ENCODE data around the gene CCT8L2.
"Not testable (repeated sequence)": the region's sequence is repeated elsewhere in the genome, so short reads cannot be mapped to it uniquely, and the experiment has no call there.

Gene CCT8L2, protein sequence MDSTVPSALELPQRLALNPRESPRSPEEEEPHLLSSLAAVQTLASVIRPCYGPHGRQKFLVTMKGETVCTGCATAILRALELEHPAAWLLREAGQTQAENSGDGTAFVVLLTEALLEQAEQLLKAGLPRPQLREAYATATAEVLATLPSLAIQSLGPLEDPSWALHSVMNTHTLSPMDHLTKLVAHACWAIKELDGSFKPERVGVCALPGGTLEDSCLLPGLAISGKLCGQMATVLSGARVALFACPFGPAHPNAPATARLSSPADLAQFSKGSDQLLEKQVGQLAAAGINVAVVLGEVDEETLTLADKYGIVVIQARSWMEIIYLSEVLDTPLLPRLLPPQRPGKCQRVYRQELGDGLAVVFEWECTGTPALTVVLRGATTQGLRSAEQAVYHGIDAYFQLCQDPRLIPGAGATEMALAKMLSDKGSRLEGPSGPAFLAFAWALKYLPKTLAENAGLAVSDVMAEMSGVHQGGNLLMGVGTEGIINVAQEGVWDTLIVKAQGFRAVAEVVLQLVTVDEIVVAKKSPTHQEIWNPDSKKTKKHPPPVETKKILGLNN

GRCh38 chr22:16592710-16593109 lies at the start of gene CCT8L2:
CCT8L2 (minus strand) TSS chr22:16592810; CDS start chr22:16592550, 260 bp downstream.
- H3K9me3 ChIP-seq (ENCODE audit: control insufficient read depth in 1 of 2, low read length in 2 of 2); H3K36me3 ChIP-seq (ENCODE audit: control insufficient read depth in 1 of 2, insufficient read depth in 2 of 2, low read length in 2 of 2); H3K4me3 ChIP-seq (ENCODE audit: low read depth in 1 of 2, low read length in 2 of 2); H3K27ac ChIP-seq (ENCODE audit: low read length); H3K27me3 ChIP-seq (ENCODE audit: low read depth, low read length); H3K4me1 ChIP-seq (ENCODE audit: control insufficient read depth in 1 of 2, insufficient read depth in 2 of 2, low read length in 2 of 2): not testable (repeated sequence)

DNA sequence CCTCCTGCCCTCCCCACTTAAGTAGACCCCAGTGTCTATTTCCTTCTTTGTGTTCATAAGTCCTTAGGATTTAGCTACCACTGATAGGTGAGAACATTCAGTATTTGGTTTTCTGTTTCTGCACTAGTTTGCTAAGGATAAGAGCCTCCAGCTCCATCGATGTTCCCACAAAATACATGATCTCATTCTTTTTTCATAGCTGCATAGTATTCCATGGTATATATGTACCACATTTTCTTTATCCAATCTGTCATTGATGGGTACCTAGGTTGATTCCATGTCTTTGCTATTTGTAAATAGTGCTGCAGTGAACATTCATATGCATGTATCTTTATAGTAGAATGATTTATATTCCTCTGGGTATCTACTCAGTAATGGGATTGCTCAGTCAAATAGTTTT lies 42.8 kb upstream of the CCT8L2 start:
- not testable (repeated sequence) for H3K27ac ChIP-seq (ENCODE audit: low read length); H3K4me1 ChIP-seq (ENCODE audit: control insufficient read depth in 1 of 2, insufficient read depth in 2 of 2, low read length in 2 of 2); H3K4me3 ChIP-seq (ENCODE audit: low read depth in 1 of 2, low read length in 2 of 2); H3K9me3 ChIP-seq (ENCODE audit: control insufficient read depth in 1 of 2, low read length in 2 of 2); H3K27me3 ChIP-seq (ENCODE audit: low read depth, low read length); H3K36me3 ChIP-seq (ENCODE audit: control insufficient read depth in 1 of 2, insufficient read depth in 2 of 2, low read length in 2 of 2)

- H3K36me3 ChIP-seq (ENCODE audit: control insufficient read depth in 1 of 2, insufficient read depth in 2 of 2, low read length in 2 of 2); H3K27me3 ChIP-seq (ENCODE audit: low read depth, low read length); H3K4me1 ChIP-seq (ENCODE audit: control insufficient read depth in 1 of 2, insufficient read depth in 2 of 2, low read length in 2 of 2); H3K9me3 ChIP-seq (ENCODE audit: control insufficient read depth in 1 of 2, low read length in 2 of 2); H3K27ac ChIP-seq (ENCODE audit: low read length); H3K4me3 ChIP-seq (ENCODE audit: low read depth in 1 of 2, low read length in 2 of 2): not testable (repeated sequence)
These were observed 41.5 kb upstream of the CCT8L2 start for GRCh38 chr22:16634092-16634491.

- H3K36me3 ChIP-seq (ENCODE audit: control insufficient read depth in 1 of 2, insufficient read depth in 2 of 2, low read length in 2 of 2); H3K27ac ChIP-seq (ENCODE audit: low read length); H3K4me3 ChIP-seq (ENCODE audit: low read depth in 1 of 2, low read length in 2 of 2); H3K4me1 ChIP-seq (ENCODE audit: control insufficient read depth in 1 of 2, insufficient read depth in 2 of 2, low read length in 2 of 2); H3K27me3 ChIP-seq (ENCODE audit: low read depth, low read length); H3K9me3 ChIP-seq (ENCODE audit: control insufficient read depth in 1 of 2, low read length in 2 of 2): not testable (repeated sequence)
These were observed 35.9 kb upstream of the CCT8L2 start for GRCh38 chr22:16628476-16628875.

DNA sequence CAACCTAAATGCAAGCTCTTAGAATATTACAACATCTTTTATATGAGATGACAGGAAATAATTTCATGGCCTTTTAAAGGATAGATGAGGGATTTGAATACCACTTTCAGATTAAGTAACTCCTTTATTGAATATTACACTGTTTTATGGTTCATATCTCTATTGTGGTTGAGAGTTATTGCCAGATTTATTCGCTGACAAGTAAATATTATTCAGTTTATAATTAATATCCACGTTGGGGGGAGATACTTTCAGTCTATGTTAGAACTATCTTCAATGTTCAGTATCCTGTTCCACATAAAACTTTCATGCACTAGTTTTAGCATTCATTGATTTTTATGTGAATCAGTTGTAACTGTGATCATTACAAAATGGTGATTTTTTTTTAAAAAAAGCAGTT lies 32.4 kb upstream of the CCT8L2 start:
- not testable (repeated sequence) for H3K27ac ChIP-seq (ENCODE audit: low read length); H3K4me1 ChIP-seq (ENCODE audit: control insufficient read depth in 1 of 2, insufficient read depth in 2 of 2, low read length in 2 of 2); H3K9me3 ChIP-seq (ENCODE audit: control insufficient read depth in 1 of 2, low read length in 2 of 2); H3K36me3 ChIP-seq (ENCODE audit: control insufficient read depth in 1 of 2, insufficient read depth in 2 of 2, low read length in 2 of 2); H3K4me3 ChIP-seq (ENCODE audit: low read depth in 1 of 2, low read length in 2 of 2); H3K27me3 ChIP-seq (ENCODE audit: low read depth, low read length)

DNA sequence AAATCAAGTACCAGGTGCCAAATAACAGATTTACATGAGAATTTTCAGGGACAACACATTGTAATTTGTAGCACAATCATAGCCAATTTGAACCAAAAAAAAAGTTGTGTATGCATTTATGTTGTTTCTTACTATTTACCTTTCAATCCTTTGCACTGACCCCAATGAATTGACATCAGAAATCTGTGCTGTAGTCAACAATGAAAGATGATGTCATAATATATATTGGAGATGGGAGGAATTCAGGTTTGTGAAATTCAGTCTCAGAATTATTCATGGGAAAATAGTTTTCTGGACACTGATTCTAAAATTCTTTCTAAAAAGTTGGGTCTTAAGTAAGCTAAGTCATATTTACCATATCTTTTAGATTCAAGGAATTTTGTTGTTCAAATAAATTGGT lies 31.0 kb upstream of the CCT8L2 start:
- H3K4me1 ChIP-seq (ENCODE audit: control insufficient read depth in 1 of 2, insufficient read depth in 2 of 2, low read length in 2 of 2); H3K9me3 ChIP-seq (ENCODE audit: control insufficient read depth in 1 of 2, low read length in 2 of 2); H3K27me3 ChIP-seq (ENCODE audit: low read depth, low read length); H3K4me3 ChIP-seq (ENCODE audit: low read depth in 1 of 2, low read length in 2 of 2); H3K36me3 ChIP-seq (ENCODE audit: control insufficient read depth in 1 of 2, insufficient read depth in 2 of 2, low read length in 2 of 2); H3K27ac ChIP-seq (ENCODE audit: low read length): not testable (repeated sequence)

- H3K4me3 ChIP-seq (ENCODE audit: low read depth in 1 of 2, low read length in 2 of 2); H3K9me3 ChIP-seq (ENCODE audit: control insufficient read depth in 1 of 2, low read length in 2 of 2); H3K27ac ChIP-seq (ENCODE audit: low read length); H3K27me3 ChIP-seq (ENCODE audit: low read depth, low read length); H3K4me1 ChIP-seq (ENCODE audit: control insufficient read depth in 1 of 2, insufficient read depth in 2 of 2, low read length in 2 of 2); H3K36me3 ChIP-seq (ENCODE audit: control insufficient read depth in 1 of 2, insufficient read depth in 2 of 2, low read length in 2 of 2): not testable (repeated sequence)
These were observed 24.9 kb upstream of the CCT8L2 start for GRCh38 chr22:16617516-16617915.

DNA sequence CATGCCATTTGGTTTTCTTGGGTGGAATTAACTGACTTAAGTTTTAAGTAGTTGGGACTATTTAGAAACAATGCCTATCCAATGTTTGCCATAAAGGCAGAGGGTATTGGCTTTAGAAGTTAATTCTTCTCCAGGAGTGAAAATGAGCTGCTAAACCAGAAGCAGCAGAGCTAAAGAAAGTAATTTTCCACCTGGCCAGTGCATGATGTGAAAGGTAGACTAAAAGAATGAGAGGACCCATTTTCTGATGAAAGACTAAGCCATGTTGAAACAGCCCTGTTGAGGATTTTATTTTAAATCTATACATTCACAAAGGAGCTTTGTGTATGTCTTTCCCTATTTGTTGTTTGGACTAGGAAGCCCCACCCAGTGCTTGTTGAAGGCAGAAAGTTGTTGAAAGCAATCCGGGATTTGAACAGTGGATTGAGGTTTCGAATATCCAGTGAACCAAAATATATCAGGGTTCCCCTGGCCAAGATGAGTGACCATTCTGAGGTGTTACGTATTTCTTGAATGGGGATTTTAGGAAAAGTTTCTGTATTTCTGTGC lies 23.9 kb upstream of the CCT8L2 start:
- not testable (repeated sequence) for H3K27ac ChIP-seq (ENCODE audit: low read length); H3K36me3 ChIP-seq (ENCODE audit: control insufficient read depth in 1 of 2, insufficient read depth in 2 of 2, low read length in 2 of 2); H3K27me3 ChIP-seq (ENCODE audit: low read depth, low read length); H3K9me3 ChIP-seq (ENCODE audit: control insufficient read depth in 1 of 2, low read length in 2 of 2); H3K4me1 ChIP-seq (ENCODE audit: control insufficient read depth in 1 of 2, insufficient read depth in 2 of 2, low read length in 2 of 2); H3K4me3 ChIP-seq (ENCODE audit: low read depth in 1 of 2, low read length in 2 of 2)

DNA sequence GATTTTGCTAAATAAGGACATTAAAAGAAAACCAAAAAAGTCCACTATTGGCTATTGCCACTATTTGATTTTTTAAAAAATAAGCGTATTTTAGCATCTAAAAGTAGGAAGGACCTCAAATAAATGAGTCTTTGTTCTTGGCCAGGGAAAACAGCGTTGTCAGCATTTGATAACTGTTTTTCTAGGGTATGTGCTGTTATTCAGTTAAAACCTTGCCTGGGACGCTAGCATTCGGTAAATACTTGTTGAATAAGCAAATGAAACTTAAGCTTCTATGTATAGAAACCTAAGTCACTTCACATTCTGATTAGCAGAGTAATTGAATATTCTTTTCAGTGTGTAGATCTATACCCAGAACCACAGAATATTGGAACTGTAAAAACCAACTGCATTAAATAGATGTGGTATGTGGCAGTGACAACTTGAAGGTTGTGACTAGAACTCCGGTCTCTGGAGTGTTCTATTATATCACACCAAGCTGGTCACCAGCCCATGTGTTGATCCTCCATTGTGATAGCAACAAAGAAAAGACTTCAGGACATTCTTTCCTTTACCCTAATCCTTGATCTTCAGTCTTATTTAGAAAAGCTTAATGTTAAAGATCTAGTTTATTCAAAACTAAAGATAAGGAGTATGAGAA lies 23.1 kb upstream of the CCT8L2 start:
- not testable (repeated sequence) for H3K36me3 ChIP-seq (ENCODE audit: control insufficient read depth in 1 of 2, insufficient read depth in 2 of 2, low read length in 2 of 2); H3K27me3 ChIP-seq (ENCODE audit: low read depth, low read length); H3K4me1 ChIP-seq (ENCODE audit: control insufficient read depth in 1 of 2, insufficient read depth in 2 of 2, low read length in 2 of 2); H3K9me3 ChIP-seq (ENCODE audit: control insufficient read depth in 1 of 2, low read length in 2 of 2); H3K27ac ChIP-seq (ENCODE audit: low read length); H3K4me3 ChIP-seq (ENCODE audit: low read depth in 1 of 2, low read length in 2 of 2)

DNA sequence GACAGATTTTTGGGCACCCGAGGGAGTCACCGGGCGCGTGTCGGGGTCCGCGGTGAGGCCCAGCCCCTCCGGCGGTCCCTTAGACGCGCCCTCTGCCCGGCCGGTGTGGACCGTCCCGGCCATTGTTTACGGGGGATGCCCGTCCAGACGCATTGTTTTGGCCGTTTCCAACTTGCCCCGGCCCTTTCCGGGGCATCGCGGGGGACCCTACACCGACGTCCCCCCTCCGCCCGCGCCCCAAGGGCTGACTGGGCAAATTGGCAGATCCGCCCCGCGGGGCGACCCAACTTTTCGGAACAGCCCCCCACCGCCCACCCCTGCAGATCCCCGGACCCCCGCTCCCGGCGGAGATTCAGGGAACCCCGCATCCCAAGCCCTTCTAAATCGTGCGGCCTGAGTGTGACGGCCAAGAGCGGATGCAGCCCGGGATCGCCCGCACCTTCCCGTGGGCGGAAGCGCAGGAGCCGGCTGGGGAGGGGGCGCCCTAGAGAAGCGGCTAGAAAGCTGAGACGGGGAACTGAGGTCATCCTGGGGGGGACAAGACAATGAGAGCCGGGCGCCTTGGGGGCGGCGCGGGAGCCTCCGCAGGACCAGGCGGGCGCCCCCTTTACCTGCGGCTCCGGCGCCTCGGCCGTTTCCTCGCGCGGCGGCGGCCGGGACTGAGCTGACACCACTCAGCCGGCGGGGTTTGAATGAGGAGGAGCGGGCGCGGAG lies 17.1 kb upstream of the CCT8L2 start:
- Histone ChIP-seq H3K27me3 (ENCODE audit: low read depth, low read length) (no peaks in the 10 kb centered on the region), H3K27ac (ENCODE audit: low read length) (no peak overlapping the region), H3K9me3 (ENCODE audit: control insufficient read depth in 1 of 2, low read length in 2 of 2) (no peaks in the 10 kb centered on the region), H3K36me3 (ENCODE audit: control insufficient read depth in 1 of 2, insufficient read depth in 2 of 2, low read length in 2 of 2) (no peaks in the 10 kb centered on the region), H3K4me1 (ENCODE audit: control insufficient read depth in 1 of 2, insufficient read depth in 2 of 2, low read length in 2 of 2) (peaks cover 0 to 9% of the 10 kb centered on the region in 2 donors), H3K4me3 (ENCODE audit: low read depth in 1 of 2, low read length in 2 of 2) (peak overlapping the region in 1 of 2 donors; percentile 47)

GRCh38 chr22:16608931-16609330 lies 16.3 kb upstream of the CCT8L2 start:
- Histone ChIP-seq H3K9me3 (ENCODE audit: control insufficient read depth in 1 of 2, low read length in 2 of 2) (no peaks in the 10 kb centered on the region), H3K4me1 (ENCODE audit: control insufficient read depth in 1 of 2, insufficient read depth in 2 of 2, low read length in 2 of 2) (peaks cover 0 to 9% of the 10 kb centered on the region in 2 donors), H3K36me3 (ENCODE audit: control insufficient read depth in 1 of 2, insufficient read depth in 2 of 2, low read length in 2 of 2) (no peaks in the 10 kb centered on the region), H3K27ac (ENCODE audit: low read length) (no peak overlapping the region), H3K4me3 (ENCODE audit: low read depth in 1 of 2, low read length in 2 of 2) (no peak overlapping the region), H3K27me3 (ENCODE audit: low read depth, low read length) (no peaks in the 10 kb centered on the region)
